ENCODE data around the gene NDUFAF2. TPM values are rescaled to one million over a fixed set of nuclear protein-coding genes. Genes with fewer than 3 reads are reported as not detected.

NDUFAF2 gene
- total and polyA plus RNA-seq, 10 of the 15 experiments (the other 5 are each of a cell fraction or from before 2014, with no cell fraction given): 22.4 to 121 (median 65.3) TPM

DNA sequence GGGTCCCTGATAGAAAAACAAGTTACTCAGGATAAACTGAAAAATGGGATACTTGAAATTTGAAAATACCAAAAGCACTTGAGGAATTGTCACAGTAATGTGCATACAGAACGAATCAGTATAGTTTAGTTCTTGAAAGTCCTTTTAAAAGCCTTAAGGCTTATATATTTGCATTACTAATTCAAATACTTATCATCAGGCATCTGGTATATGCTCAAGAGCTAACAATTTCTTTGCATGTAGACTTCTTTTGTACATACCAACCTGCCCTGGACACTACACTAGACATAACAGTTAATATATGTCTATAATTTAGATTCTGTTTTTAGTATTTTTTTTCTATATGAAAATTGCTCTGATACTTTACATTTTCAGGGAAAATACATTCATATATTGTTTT, 174.1 kb downstream of the NDUFAF2 start:
- no peak overlapping the region for H3K9ac ChIP-seq (ENCODE audit: control insufficient read depth, insufficient read depth, low read length)
- H2AFZ ChIP-seq (ENCODE audit: control insufficient read depth, low read depth, low read length): no peak overlapping the region
- ChIA-PET POLR2A (no interaction called here), CTCF (no interaction called here), SMC1A (ENCODE audit: uncharacterized antibody, unreplicated experiment) (interaction anchor here (1.0 kb wide), 1 partner anchor 25 kb away, joined by 3 read pairs; no protein-coding TSS in a partner anchor), RAD21 (ENCODE audit: unreplicated experiment) (no interaction called here)
- H3K4me3 ChIP-seq: no peak overlapping the region
- in situ Hi-C loops (cut with MboI): no loop called here
- H3K4me1 ChIP-seq (ENCODE audit: control insufficient read depth, insufficient read depth, low read length): no peaks in the 10 kb centered on the region
- TF ChIP-seq, protein P1, sequence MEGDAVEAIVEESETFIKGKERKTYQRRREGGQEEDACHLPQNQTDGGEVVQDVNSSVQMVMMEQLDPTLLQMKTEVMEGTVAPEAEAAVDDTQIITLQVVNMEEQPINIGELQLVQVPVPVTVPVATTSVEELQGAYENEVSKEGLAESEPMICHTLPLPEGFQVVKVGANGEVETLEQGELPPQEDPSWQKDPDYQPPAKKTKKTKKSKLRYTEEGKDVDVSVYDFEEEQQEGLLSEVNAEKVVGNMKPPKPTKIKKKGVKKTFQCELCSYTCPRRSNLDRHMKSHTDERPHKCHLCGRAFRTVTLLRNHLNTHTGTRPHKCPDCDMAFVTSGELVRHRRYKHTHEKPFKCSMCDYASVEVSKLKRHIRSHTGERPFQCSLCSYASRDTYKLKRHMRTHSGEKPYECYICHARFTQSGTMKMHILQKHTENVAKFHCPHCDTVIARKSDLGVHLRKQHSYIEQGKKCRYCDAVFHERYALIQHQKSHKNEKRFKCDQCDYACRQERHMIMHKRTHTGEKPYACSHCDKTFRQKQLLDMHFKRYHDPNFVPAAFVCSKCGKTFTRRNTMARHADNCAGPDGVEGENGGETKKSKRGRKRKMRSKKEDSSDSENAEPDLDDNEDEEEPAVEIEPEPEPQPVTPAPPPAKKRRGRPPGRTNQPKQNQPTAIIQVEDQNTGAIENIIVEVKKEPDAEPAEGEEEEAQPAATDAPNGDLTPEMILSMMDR (IDR thresholded peaks at IDR 0.05 in 2 of 3, conservative IDR thresholded peaks at IDR 0.05 in 1 of 3; ENCODE audit: control insufficient read depth in 2 of 3, extremely low read depth in 1 of 3, insufficient read depth in 1 of 3, low read depth in 3 of 3, low read length in 3 of 3): no peak
- no peak for TF ChIP-seq CREB1 (IDR thresholded peaks at IDR 0.05; ENCODE audit: low read depth)
- no peak for TF ChIP-seq CHD2 (IDR thresholded peaks at IDR 0.05; ENCODE audit: borderline replicate concordance, low read depth, low read length)
- TF ChIP-seq, protein P2, sequence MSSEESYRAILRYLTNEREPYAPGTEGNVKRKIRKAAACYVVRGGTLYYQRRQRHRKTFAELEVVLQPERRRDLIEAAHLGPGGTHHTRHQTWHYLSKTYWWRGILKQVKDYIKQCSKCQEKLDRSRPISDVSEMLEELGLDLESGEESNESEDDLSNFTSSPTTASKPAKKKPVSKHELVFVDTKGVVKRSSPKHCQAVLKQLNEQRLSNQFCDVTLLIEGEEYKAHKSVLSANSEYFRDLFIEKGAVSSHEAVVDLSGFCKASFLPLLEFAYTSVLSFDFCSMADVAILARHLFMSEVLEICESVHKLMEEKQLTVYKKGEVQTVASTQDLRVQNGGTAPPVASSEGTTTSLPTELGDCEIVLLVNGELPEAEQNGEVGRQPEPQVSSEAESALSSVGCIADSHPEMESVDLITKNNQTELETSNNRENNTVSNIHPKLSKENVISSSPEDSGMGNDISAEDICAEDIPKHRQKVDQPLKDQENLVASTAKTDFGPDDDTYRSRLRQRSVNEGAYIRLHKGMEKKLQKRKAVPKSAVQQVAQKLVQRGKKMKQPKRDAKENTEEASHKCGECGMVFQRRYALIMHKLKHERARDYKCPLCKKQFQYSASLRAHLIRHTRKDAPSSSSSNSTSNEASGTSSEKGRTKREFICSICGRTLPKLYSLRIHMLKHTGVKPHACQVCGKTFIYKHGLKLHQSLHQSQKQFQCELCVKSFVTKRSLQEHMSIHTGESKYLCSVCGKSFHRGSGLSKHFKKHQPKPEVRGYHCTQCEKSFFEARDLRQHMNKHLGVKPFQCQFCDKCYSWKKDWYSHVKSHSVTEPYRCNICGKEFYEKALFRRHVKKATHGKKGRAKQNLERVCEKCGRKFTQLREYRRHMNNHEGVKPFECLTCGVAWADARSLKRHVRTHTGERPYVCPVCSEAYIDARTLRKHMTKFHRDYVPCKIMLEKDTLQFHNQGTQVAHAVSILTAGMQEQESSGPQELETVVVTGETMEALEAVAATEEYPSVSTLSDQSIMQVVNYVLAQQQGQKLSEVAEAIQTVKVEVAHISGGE (CRISPR knock-in tag; IDR thresholded peaks at IDR 0.05): no peak
- TF ChIP-seq DPF2 (IDR thresholded peaks at IDR 0.05): no peak
- no peak for TF ChIP-seq RCOR1 (conservative IDR thresholded peaks at IDR 0.05; ENCODE audit: low read depth, low read length)
- TF ChIP-seq, protein P3, sequence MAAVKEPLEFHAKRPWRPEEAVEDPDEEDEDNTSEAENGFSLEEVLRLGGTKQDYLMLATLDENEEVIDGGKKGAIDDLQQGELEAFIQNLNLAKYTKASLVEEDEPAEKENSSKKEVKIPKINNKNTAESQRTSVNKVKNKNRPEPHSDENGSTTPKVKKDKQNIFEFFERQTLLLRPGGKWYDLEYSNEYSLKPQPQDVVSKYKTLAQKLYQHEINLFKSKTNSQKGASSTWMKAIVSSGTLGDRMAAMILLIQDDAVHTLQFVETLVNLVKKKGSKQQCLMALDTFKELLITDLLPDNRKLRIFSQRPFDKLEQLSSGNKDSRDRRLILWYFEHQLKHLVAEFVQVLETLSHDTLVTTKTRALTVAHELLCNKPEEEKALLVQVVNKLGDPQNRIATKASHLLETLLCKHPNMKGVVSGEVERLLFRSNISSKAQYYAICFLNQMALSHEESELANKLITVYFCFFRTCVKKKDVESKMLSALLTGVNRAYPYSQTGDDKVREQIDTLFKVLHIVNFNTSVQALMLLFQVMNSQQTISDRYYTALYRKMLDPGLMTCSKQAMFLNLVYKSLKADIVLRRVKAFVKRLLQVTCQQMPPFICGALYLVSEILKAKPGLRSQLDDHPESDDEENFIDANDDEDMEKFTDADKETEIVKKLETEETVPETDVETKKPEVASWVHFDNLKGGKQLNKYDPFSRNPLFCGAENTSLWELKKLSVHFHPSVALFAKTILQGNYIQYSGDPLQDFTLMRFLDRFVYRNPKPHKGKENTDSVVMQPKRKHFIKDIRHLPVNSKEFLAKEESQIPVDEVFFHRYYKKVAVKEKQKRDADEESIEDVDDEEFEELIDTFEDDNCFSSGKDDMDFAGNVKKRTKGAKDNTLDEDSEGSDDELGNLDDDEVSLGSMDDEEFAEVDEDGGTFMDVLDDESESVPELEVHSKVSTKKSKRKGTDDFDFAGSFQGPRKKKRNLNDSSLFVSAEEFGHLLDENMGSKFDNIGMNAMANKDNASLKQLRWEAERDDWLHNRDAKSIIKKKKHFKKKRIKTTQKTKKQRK (IDR thresholded peaks at IDR 0.05; ENCODE audit: low read depth, low read length): no peak
- FAIRE-seq: no peak
- DNase-seq (ENCODE audit: low read depth, low spot score): no peak
- 38% methylated on average over 1 of the region's 1 CpG for WGBS (ENCODE audit: insufficient coverage, insufficient replicate concordance, low lambda C conversion rate, missing lambda C conversion rate)
- BruUV-seq (replicated peaks): no TSS peak
- no peak overlapping the region for H3K27ac ChIP-seq (ENCODE audit: control insufficient read depth, insufficient read depth)
- no peak overlapping the region for H3K4me2 ChIP-seq (ENCODE audit: control insufficient read depth, insufficient read depth)
- H3K27me3 ChIP-seq (replicated peaks in 1 of 2; ENCODE audit: control insufficient read depth in 2 of 2, insufficient read depth in 2 of 2, low read length in 1 of 2): no peaks in the 10 kb centered on the region
- intact Hi-C loops (cut with micrococcal nuclease; ENCODE audit: unreplicated experiment): no loop called here
- ATAC-seq: no peak
- peaks cover 2% of the 10 kb centered on the region; the same call in 2 of the 3 replicates for H3K9me3 ChIP-seq (replicated peaks; ENCODE audit: control insufficient read depth, insufficient read depth, low read length)
- H3K36me3 ChIP-seq (ENCODE audit: control insufficient read depth in 2 of 2, insufficient read depth in 2 of 2, low read length in 1 of 2): no peaks in the 10 kb centered on the region
- no peaks in the 10 kb centered on the region for H3K79me2 ChIP-seq (ENCODE audit: control insufficient read depth, insufficient read depth, low read length)
- no peaks in the 10 kb centered on the region for H4K20me1 ChIP-seq (ENCODE audit: control insufficient read depth, insufficient read depth)
